Stimulated activated naive CD8-positive, alpha-beta T cell treated with anti-CD3 and anti-CD28 coated beads, Interleukin-15, amount 100 ng/mL, for 72 hours (primary cell): Measurements from ENCODE around the gene SPATA7.
A peak's percentile ranks its signal among the peaks of the same experiment; 100 is the strongest.

Source experiments
- ATAC-seq: fragments of 150-1000 bp; cut with Tn5 transposase; 2 replicates; pipeline ENCODE4 v1.10.0; 2021; ENCODE audit warnings: mild to moderate bottlenecking, moderate library complexity
- DNase-seq, 2 donors: peaks; one replicate each; pipeline ENCODE4 v3.0.0; 2021 to 2022
- H3K27ac Mint-ChIP-seq, 2 donors: one replicate each; pipeline ENCODE4 v1.8.0; 2022; ENCODE audit warnings: mild to moderate bottlenecking in 2 of 2, mixed read lengths in 2 of 2, moderate library complexity in 2 of 2
- H3K27me3 Mint-ChIP-seq: one replicate; pipeline ENCODE4 v1.8.0; 2022; ENCODE audit warnings: mixed read lengths
- H3K4me1 Mint-ChIP-seq: one replicate; pipeline ENCODE4 v1.8.0; 2022; ENCODE audit warnings: mild to moderate bottlenecking, mixed read lengths
- H3K4me3 Mint-ChIP-seq, 2 donors: one replicate each; pipeline ENCODE4 v1.8.0; 2022; ENCODE audit warnings: mild to moderate bottlenecking in 2 of 2, mixed read lengths in 2 of 2, moderate library complexity in 1 of 2
- H3K9me3 Mint-ChIP-seq, 2 donors: one replicate each; pipeline ENCODE4 v1.8.0; 2022; ENCODE audit warnings: mixed read lengths in 2 of 2

SPATA7 gene, protein sequence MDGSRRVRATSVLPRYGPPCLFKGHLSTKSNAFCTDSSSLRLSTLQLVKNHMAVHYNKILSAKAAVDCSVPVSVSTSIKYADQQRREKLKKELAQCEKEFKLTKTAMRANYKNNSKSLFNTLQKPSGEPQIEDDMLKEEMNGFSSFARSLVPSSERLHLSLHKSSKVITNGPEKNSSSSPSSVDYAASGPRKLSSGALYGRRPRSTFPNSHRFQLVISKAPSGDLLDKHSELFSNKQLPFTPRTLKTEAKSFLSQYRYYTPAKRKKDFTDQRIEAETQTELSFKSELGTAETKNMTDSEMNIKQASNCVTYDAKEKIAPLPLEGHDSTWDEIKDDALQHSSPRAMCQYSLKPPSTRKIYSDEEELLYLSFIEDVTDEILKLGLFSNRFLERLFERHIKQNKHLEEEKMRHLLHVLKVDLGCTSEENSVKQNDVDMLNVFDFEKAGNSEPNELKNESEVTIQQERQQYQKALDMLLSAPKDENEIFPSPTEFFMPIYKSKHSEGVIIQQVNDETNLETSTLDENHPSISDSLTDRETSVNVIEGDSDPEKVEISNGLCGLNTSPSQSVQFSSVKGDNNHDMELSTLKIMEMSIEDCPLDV

GRCh38 chr14:88385212-88386101 lies at the start of gene SPATA7:
SPATA7 (plus strand) TSS chr14:88385657; CDS start chr14:88385819, 162 bp downstream.
- Mint-ChIP-seq H3K9me3 (no peaks in the 10 kb centered on the region), H3K4me3 (peak within 1 kb of the TSS; percentile 94 to 97), H3K27ac (peak within 1 kb of the TSS; percentile 44 to 92), H3K4me1 (peaks cover 21% of the 10 kb centered on the region), H3K27me3 (peaks cover 8% of the 10 kb centered on the region)
- DNase-seq (peak; percentile 78 to 82), ATAC-seq (peak; percentile 99)

GRCh38 chr14:88340357-88340756 lies 45.1 kb upstream of the SPATA7 start:
- H3K9me3 Mint-ChIP-seq: no peaks in the 10 kb centered on the region
- H3K4me3 Mint-ChIP-seq: no peak overlapping the region
- ATAC-seq (no peak), DNase-seq (no peak)
- no peak overlapping the region for H3K27ac Mint-ChIP-seq
- H3K27me3 Mint-ChIP-seq: peaks cover 28% of the 10 kb centered on the region
- no peaks in the 10 kb centered on the region for H3K4me1 Mint-ChIP-seq

DNA sequence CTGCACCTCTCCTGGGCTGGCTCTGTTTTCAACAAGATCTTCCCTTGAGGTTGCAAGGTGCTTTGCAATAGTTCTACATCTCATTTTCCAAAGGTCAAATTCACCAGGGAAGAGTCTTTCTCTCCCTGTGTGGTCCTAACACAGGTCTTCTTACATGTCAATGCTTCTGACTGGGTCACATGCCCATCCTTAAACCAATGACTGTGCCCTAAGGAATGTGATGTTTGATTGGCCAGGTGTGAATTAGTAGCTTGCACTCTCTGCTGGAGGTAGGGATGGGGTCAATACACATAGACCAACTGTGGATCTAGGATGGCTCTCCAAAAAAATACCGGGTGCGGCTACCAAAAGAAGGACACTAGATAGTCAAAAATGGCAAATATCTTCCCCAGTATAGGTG lies 42.5 kb upstream of the SPATA7 start:
- H3K9me3 Mint-ChIP-seq: no peaks in the 10 kb centered on the region
- H3K4me3 Mint-ChIP-seq: no peak overlapping the region
- no peaks in the 10 kb centered on the region for H3K4me1 Mint-ChIP-seq
- H3K27ac Mint-ChIP-seq: peak overlapping the region in 1 of 2 donors; percentile 5
- no peak for DNase-seq
- peaks cover 4% of the 10 kb centered on the region for H3K27me3 Mint-ChIP-seq
- no peak for ATAC-seq

DNA sequence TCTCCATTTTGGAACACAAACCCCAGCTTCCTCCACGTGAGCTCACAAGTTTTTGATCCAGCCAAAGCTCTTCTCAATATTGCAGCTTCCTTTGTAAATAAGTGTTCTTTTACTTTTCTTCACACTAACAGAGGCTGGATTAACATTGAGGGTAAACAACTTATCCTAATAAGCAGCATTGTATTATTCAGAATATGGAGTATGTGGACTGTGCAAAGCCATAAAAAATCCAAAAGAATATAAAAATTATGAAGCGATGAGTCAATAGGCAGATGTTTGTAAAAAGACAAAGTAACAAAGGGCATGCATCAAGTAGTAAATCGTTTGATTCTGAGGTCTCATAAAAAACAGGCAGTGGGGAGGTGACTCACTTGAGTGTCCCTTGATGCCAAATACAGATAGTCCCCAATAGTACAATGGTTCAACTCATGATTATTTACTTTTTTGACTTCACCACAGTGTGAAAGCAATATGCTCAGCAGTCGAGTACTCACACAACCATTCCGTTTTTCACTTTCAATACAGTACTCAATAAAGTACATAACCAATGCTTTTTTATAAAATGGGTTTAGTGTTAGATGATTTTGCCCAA lies 39.3 kb upstream of the SPATA7 start:
- Mint-ChIP-seq H3K9me3 (no peaks in the 10 kb centered on the region), H3K4me1 (no peaks in the 10 kb centered on the region), H3K4me3 (no peak overlapping the region), H3K27ac (no peak overlapping the region), H3K27me3 (no peaks in the 10 kb centered on the region)
- ATAC-seq (no peak), DNase-seq (no peak)

DNA sequence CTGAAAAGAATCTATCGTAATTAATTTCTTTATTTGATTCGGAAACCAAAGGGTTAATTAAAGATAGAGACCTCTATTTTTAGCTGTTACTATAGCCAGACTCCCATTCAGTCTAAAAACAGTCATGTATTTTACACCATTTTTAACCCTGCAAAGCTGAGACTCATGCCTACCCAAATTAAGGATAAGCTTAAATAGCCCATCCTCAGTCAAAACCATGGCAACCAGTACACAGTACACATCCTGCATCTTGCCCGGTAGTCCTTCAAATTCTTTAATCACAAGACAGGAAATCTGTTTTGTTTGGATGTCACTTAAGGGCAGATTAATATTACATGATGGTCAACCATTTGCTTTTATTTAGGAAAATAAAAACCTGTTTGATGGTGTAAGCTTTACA lies 36.9 kb upstream of the SPATA7 start:
- H3K27me3 Mint-ChIP-seq: no peaks in the 10 kb centered on the region
- H3K4me1 Mint-ChIP-seq: no peaks in the 10 kb centered on the region
- DNase-seq (no peak), ATAC-seq (no peak)
- H3K4me3 Mint-ChIP-seq: no peak overlapping the region
- no peaks in the 10 kb centered on the region for H3K9me3 Mint-ChIP-seq
- H3K27ac Mint-ChIP-seq: no peak overlapping the region

GRCh38 chr14:88351966-88352691 lies 33.3 kb upstream of the SPATA7 start:
- Mint-ChIP-seq H3K27ac (no peak overlapping the region), H3K4me3 (no peak overlapping the region), H3K9me3 (no peaks in the 10 kb centered on the region), H3K27me3 (no peaks in the 10 kb centered on the region), H3K4me1 (no peaks in the 10 kb centered on the region)
- no peak for DNase-seq
- no peak for ATAC-seq

DNA sequence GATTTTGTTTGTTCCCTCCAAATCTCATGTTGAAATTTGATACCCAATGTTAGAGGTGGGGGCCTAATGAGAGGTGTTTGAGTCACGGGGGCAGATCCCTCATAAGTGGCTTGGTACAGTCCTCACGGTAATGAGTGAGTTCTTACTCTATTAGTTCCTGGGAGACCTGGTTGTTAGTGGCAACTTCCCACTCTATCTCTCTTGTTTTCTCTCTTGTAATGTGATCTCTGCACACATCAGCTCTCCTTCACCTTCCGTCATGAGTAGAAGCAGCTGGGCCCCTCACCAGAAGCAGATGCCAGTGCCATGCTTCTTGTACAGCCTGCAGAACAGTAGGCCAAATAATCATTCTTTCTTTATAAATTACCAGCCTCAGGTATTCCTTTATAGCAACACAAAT lies 32.8 kb upstream of the SPATA7 start:
- ATAC-seq (no peak), DNase-seq (no peak)
- H3K4me1 Mint-ChIP-seq: no peaks in the 10 kb centered on the region
- no peak overlapping the region for H3K27ac Mint-ChIP-seq
- H3K27me3 Mint-ChIP-seq: no peaks in the 10 kb centered on the region
- H3K4me3 Mint-ChIP-seq: no peak overlapping the region
- no peaks in the 10 kb centered on the region for H3K9me3 Mint-ChIP-seq

GRCh38 chr14:88354358-88354757 lies 31.1 kb upstream of the SPATA7 start:
- H3K27me3 Mint-ChIP-seq: no peaks in the 10 kb centered on the region
- no peak overlapping the region for H3K27ac Mint-ChIP-seq
- H3K4me1 Mint-ChIP-seq: no peaks in the 10 kb centered on the region
- H3K9me3 Mint-ChIP-seq: no peaks in the 10 kb centered on the region
- H3K4me3 Mint-ChIP-seq: no peak overlapping the region
- DNase-seq (no peak), ATAC-seq (no peak)

DNA sequence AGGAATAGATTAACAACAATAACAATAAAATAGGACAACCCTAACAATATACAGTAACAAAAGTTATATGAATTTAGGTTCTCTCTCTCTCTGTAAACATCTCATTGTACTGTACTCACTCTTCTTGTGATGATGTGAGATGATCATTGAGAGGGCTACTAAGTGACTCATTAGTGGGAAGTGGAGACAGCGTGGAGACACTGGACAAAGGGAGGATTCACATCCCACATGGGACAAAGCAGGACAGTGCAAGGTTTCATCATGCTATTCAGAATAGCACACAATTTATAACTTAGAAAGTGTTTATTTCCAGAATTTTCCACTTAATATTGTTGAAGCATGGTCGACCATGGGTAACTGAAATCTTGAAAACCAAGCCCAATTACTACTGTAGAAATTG lies 26.0 kb upstream of the SPATA7 start:
- no peaks in the 10 kb centered on the region for H3K27me3 Mint-ChIP-seq
- no peak overlapping the region for H3K27ac Mint-ChIP-seq
- peaks cover 5 to 8% of the 10 kb centered on the region in 2 donors for H3K9me3 Mint-ChIP-seq

GRCh38 chr14:88363644-88364043 lies 21.8 kb upstream of the SPATA7 start:
- no peak for ATAC-seq
- DNase-seq: no peak
- no peak overlapping the region for H3K27ac Mint-ChIP-seq
- H3K9me3 Mint-ChIP-seq: peaks cover 5 to 8% of the 10 kb centered on the region in 2 donors
- no peaks in the 10 kb centered on the region for H3K4me1 Mint-ChIP-seq
- H3K4me3 Mint-ChIP-seq: no peak overlapping the region
- no peaks in the 10 kb centered on the region for H3K27me3 Mint-ChIP-seq

More for the DNA sequence above, 26.0 kb upstream of the SPATA7 start:
- no peak for DNase-seq
- Mint-ChIP-seq H3K4me3 (no peak overlapping the region), H3K4me1 (no peaks in the 10 kb centered on the region)
- ATAC-seq: no peak

DNA sequence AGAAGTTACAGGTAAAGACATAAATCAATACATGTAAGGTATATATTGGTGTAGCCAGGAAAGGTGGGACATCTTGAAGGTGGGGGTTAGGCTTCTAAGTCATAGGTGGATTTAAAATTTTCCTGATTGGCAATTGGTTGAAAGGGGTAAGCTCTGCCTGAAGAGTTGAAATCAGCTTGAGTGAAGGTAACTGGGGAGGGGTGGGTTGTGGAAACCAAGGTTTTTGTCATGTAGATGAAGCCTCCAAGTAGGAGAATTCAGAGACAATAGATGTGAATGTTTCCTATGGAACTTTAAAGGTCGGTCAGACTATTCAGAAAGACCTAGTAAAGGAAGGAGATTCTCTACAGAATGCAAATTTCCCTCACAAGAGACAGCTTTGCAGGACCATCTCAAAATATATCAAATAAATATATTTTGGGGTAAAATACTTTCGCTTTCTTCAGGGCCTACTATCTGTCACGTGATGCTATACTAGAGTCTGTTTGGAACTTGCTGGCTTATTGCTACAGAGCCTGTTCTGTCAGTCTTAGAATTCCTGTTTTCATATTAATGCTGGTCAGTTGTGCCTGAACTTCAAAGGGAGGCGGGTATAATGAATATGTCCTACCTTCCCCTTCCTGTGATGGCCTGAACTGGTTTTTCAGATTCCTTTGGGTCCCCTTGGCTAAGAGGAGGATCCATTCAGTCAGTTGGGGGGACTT lies 20.6 kb upstream of the SPATA7 start:
- peaks cover 5% of the 10 kb centered on the region for H3K27me3 Mint-ChIP-seq
- peak overlapping the region in 1 of 2 donors; percentile 51 for H3K27ac Mint-ChIP-seq
- ATAC-seq (no peak), DNase-seq (no peak)
- H3K4me1 Mint-ChIP-seq: no peaks in the 10 kb centered on the region
- peaks cover 5 to 8% of the 10 kb centered on the region in 2 donors for H3K9me3 Mint-ChIP-seq
- no peak overlapping the region for H3K4me3 Mint-ChIP-seq

DNA sequence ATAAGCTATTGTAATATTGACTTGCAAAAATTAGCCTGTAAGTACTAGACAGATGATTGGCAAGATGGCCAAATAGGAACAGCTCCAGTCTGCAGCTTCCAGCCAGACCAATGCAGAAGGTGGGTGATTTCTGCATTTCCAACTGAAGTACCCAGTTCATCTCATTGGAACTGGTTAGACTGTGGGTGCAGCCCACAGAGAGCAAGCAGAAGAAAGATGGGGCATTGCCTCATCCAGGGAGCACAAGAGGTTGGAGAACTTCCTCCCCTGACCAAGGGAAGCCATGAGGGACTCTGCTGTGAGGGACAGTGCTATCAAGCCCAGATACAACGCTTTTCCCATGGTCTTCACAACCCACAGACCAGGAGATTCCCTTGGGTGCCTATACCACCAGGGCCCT lies 16.0 kb upstream of the SPATA7 start:
- DNase-seq: no peak
- ATAC-seq: no peak

DNA sequence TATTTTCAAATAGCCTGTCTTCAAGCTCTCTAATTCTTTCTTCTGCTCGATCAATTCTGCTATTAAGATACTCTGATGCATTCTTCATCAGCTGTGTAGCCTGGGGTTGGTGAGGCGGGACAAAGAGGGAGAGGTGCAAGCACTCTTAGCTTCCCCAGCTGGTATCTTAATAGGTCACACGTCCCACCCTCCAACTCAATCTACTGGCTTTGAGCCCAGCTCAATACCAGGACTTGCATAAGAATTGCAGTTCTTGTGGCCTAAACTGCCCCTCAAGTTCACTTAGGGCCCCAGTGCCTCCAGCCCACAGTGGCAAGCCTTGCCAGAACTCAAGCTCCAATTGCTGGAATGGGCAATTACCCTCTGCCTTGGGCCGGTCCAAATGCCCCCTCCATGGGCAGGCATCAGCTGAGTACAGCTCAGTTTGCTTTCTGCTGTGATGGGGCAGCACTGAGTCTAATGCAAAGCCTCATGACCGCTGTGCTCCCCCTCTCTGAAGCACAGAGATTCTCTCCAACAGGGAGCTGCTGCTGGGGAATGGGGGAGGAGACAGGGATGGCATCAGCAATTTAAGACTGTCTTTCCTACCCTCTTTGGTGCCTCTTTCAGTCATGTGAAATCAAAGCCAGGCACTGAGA lies 5.6 kb upstream of the SPATA7 start:
- H3K27ac Mint-ChIP-seq: peak overlapping the region in 1 of 2 donors; percentile 7
- H3K4me1 Mint-ChIP-seq: peaks cover 11% of the 10 kb centered on the region
- H3K27me3 Mint-ChIP-seq: peaks cover 8% of the 10 kb centered on the region

More for the DNA sequence above, 16.0 kb upstream of the SPATA7 start:
- peaks cover 0 to 4% of the 10 kb centered on the region in 2 donors for H3K9me3 Mint-ChIP-seq
- H3K4me3 Mint-ChIP-seq: no peak overlapping the region
- no peaks in the 10 kb centered on the region for H3K4me1 Mint-ChIP-seq
- H3K27me3 Mint-ChIP-seq: peaks cover 41% of the 10 kb centered on the region
- no peak overlapping the region for H3K27ac Mint-ChIP-seq

DNA sequence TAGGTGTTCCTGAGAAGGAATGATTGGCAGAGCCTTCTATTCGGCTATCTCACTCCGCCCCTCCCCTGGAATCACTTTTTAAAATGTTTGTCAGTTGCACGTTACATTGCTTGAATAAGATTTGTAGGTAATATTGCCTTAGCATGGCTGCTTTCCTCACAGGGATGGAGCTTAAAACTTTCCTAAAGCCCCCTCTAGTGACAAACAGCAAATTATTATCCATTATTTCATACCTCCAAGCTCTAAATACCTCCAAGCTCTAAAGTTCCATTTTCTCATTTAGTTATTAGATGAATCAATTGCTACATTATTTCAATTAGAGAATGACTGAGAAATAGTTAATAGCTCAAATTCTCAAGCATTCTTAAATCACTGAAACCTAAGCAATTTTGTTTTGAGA lies 5.1 kb upstream of the SPATA7 start:
- peaks cover 12% of the 10 kb centered on the region for H3K4me1 Mint-ChIP-seq
- no peak overlapping the region for H3K4me3 Mint-ChIP-seq
- ATAC-seq: no peak
- peaks cover 8% of the 10 kb centered on the region for H3K27me3 Mint-ChIP-seq
- H3K9me3 Mint-ChIP-seq: no peaks in the 10 kb centered on the region
- H3K27ac Mint-ChIP-seq: peak overlapping the region in 1 of 2 donors; percentile 39
- DNase-seq: no peak

More for the DNA sequence above, 5.6 kb upstream of the SPATA7 start:
- H3K4me3 Mint-ChIP-seq: no peak overlapping the region
- DNase-seq: no peak
- ATAC-seq: no peak
- H3K9me3 Mint-ChIP-seq: no peaks in the 10 kb centered on the region
